Right lobe of liver (tissue), 4 donors: ENCODE measurements around the gene DAAM1.

Source experiments
- POLR2A ChIP-seq: fragments of 450-650 bp; IDR thresholded peaks from one replicate; pipeline ENCODE4 v1.6.1; 2017; ENCODE audit warnings: antibody characterized with exemption, mild to moderate bottlenecking
- TF ChIP-seq, protein P1 (sequence below), 4 donors: fragments of 200-600 bp in 3 of 4; fragments of 450-650 bp in 1 of 4; IDR thresholded peaks; one replicate each; pipeline versions ENCODE4 v1.5.1 to v1.8.0; 2016 to 2022; ENCODE audit warnings: antibody characterized with exemption in 4 of 4, mild to moderate bottlenecking in 2 of 4
- donor health status: DM: no; HTN: no; CAD: no.
- donor health status: DM: no; HTN: no; CAD: no.
- donor health status: DM: no; HTN: yes; CAD: no.

DNA sequence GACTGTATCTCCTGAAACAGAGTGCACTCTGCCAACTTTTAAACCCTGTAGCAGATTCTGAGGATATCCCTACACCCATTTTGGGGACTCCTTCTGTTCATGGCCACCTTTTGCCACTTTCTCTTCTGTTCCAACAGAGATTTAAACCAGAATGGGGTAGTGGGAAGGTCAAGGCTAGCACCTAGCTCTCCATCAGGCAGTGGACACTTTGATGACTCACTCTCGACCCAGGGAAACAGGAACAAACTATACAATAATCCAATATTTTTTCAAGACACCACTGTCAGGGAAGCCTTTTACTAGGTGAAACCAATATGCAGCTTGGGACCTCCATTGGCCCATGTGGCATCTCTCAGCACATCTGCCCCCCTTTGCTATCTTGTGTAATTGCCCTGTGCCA lies 103.6 kb downstream of the DAAM1 start:
- TF ChIP-seq, protein P1, sequence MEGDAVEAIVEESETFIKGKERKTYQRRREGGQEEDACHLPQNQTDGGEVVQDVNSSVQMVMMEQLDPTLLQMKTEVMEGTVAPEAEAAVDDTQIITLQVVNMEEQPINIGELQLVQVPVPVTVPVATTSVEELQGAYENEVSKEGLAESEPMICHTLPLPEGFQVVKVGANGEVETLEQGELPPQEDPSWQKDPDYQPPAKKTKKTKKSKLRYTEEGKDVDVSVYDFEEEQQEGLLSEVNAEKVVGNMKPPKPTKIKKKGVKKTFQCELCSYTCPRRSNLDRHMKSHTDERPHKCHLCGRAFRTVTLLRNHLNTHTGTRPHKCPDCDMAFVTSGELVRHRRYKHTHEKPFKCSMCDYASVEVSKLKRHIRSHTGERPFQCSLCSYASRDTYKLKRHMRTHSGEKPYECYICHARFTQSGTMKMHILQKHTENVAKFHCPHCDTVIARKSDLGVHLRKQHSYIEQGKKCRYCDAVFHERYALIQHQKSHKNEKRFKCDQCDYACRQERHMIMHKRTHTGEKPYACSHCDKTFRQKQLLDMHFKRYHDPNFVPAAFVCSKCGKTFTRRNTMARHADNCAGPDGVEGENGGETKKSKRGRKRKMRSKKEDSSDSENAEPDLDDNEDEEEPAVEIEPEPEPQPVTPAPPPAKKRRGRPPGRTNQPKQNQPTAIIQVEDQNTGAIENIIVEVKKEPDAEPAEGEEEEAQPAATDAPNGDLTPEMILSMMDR (IDR thresholded peaks at IDR 0.05), result no peak
- TF ChIP-seq POLR2A, result no peak
